ENCODE results near the gene SREBF2. TPM values are rescaled to one million over a fixed set of nuclear protein-coding genes. Genes with fewer than 3 reads are reported as not detected.

SREBF2 gene
- total RNA-seq, 1 donor from 2014 or later: 200 TPM

- Mint-ChIP-seq H3K27ac (ENCODE audit: unreplicated experiment) (no peak overlapping the region), H3K9me3 (ENCODE audit: unreplicated experiment) (no peaks in the 10 kb centered on the region), H3K36me3 (ENCODE audit: low read depth, unreplicated experiment) (no peaks in the 10 kb centered on the region), H3K4me1 (ENCODE audit: unreplicated experiment) (peaks cover 12% of the 10 kb centered on the region), H3K27me3 (ENCODE audit: unreplicated experiment) (peaks cover 11% of the 10 kb centered on the region), H3K4me3 (ENCODE audit: unreplicated experiment) (no peak overlapping the region)
- no peak for TF ChIP-seq CTCF (IDR thresholded peaks at IDR 0.05; ENCODE audit: unreplicated experiment)
- DNase-seq (ENCODE audit: low spot score): no peak
These were observed 90.8 kb downstream of the SREBF2 start for GRCh38 chr22:41923595-41924276.

DNA sequence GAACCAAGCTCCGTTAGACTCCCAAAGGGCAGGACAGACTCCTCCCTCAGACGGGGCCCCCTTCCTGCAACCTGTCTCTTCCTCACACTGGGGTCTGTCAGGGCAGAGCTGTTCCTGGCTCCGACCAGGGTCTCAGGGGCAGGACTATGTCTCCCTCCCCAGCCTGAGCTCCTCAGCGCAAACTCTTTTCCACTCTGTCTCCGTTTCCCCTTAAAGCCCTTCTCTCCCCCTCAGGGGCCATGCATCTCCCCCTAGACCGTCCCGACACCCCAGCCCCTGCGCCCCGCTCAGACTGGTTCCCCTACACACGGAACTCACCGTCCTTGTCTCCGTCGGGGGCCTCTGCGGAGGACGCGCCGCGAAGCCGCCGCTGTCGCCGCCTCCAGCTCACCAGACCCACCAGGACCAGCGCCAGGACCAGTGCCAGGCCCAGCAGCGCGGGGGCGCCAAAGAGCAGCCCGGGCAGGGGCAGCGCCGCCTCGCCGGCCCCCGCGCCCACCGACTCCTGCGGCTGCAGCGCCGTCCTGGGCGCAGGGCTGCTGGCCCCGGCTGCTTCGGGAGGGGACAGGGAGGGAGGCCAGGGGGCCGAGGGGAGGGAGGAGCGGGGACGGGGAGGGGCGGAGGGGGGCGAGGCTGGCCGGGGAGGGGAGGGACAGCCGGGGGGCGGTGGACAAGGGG, 93.0 kb downstream of the SREBF2 start:
- peaks cover 11% of the 10 kb centered on the region for H3K27me3 Mint-ChIP-seq (ENCODE audit: unreplicated experiment)
- no peaks in the 10 kb centered on the region for H3K9me3 Mint-ChIP-seq (ENCODE audit: unreplicated experiment)
- DNase-seq (ENCODE audit: low spot score): peak; percentile 89
- H3K27ac Mint-ChIP-seq (ENCODE audit: unreplicated experiment): no peak overlapping the region
- no peak overlapping the region for H3K4me3 Mint-ChIP-seq (ENCODE audit: unreplicated experiment)
- no peaks in the 10 kb centered on the region for H3K36me3 Mint-ChIP-seq (ENCODE audit: low read depth, unreplicated experiment)
- H3K4me1 Mint-ChIP-seq (ENCODE audit: unreplicated experiment): peaks cover 5% of the 10 kb centered on the region
- TF ChIP-seq CTCF (IDR thresholded peaks at IDR 0.05; ENCODE audit: unreplicated experiment): peak; percentile 74

DNA sequence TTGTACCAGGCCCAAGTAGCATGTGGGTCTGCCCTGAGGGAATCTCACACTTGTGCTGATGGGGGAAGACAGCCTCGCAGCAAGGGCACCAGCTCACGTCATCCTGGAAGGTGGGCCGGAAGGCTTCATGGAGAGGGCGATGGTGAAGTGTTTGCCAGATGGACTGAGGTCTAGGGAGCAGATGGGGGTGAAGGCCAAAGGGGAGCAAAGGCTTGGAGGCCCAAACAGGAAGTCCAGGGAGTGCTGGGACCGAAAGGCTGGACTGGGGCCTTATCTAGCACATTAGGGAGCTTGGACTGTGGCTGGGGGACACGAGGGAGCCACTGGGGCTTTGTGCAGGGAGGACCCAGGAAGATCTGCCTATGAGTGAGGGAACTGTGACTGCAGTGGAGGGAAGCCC, 94.9 kb downstream of the SREBF2 start:
- Mint-ChIP-seq H3K4me1 (ENCODE audit: unreplicated experiment) (no peaks in the 10 kb centered on the region), H3K9me3 (ENCODE audit: unreplicated experiment) (no peaks in the 10 kb centered on the region), H3K4me3 (ENCODE audit: unreplicated experiment) (no peak overlapping the region), H3K36me3 (ENCODE audit: low read depth, unreplicated experiment) (no peaks in the 10 kb centered on the region), H3K27ac (ENCODE audit: unreplicated experiment) (peak overlapping the region; percentile 27), H3K27me3 (ENCODE audit: unreplicated experiment) (peaks cover 11% of the 10 kb centered on the region)
- no peak for TF ChIP-seq CTCF (IDR thresholded peaks at IDR 0.05; ENCODE audit: unreplicated experiment)
- no peak for DNase-seq (ENCODE audit: low spot score)

DNA sequence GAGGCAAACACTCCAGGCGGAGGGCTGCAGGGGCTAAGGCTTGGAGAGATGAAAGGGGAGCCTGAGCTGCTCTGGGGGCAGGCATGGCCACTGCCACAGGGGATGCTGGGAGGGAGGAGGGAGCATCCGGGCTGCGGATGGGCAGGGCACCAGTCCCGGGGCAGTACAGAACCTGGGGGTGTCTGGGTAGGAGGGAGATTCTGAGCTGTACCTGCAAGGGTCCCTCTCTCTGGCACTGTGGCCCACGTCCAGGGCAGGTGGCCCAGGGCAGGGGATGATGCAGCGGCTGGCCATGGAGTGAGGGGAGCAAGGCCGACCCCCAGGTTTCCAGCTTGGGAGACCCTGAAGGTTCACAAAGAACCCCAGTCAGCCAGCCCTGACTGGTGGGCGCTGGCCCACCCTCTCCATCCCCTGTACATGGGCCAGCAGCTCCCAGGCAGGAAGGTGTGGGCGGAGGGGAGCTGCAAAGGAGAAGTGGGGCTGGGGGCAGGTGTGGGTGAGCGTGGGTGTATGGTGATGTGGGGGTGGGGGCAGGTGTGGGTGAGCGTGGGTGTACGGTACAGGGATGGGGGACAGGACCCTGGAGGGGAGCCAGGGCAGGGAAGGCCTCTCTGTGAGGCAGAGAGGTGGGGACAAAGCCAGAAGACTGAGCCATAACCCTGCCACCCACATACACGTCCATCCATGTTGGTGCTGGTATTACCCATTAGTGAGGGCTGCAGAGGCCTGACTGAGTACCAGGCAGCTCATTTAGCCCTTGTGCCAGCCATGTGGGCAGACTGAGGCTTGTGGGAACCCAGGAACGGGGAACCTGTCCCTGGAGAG, 95.9 kb downstream of the SREBF2 start:
- Mint-ChIP-seq H3K4me1 (ENCODE audit: unreplicated experiment) (no peaks in the 10 kb centered on the region), H3K27me3 (ENCODE audit: unreplicated experiment) (peaks cover 12% of the 10 kb centered on the region), H3K9me3 (ENCODE audit: unreplicated experiment) (no peaks in the 10 kb centered on the region), H3K36me3 (ENCODE audit: low read depth, unreplicated experiment) (no peaks in the 10 kb centered on the region), H3K4me3 (ENCODE audit: unreplicated experiment) (no peak overlapping the region), H3K27ac (ENCODE audit: unreplicated experiment) (no peak overlapping the region)
- DNase-seq (ENCODE audit: low spot score): no peak
- TF ChIP-seq CTCF (IDR thresholded peaks at IDR 0.05; ENCODE audit: unreplicated experiment): no peak

All from endothelial cell (in vitro differentiated cells).